DOHH2 (cell line): ENCODE data around the gene FGGY.

Experiments
- CTCF ChIP-seq: fragments of 200-600 bp; sonication (generic); IDR thresholded peaks from one replicate; pipeline ENCODE4 v1.5.1; 2014; ENCODE audit warnings: antibody characterized with exemption, mild to moderate bottlenecking, low read depth, low read length; ENCODE audit not compliant: poor library complexity, severe bottlenecking
- EZH2phosphoT487 ChIP-seq: fragments of 200-600 bp; sonication (generic); IDR thresholded peaks from 2 replicates; pipeline ENCODE4 v1.6.1; 2017; ENCODE audit warnings: borderline replicate concordance, mild to moderate bottlenecking, antibody characterized with exemption, low read length, moderate library complexity, mixed read lengths

- TF ChIP-seq CTCF (no peak), EZH2phosphoT487 (no peak)
These were observed 30.5 kb upstream of the FGGY start for GRCh38 chr1:59266180-59266926.
